GM12872 (cell line): Measurements from ENCODE around the gene STX4.

Experiments
- TF ChIP-seq, protein P1 (sequence below): IDR thresholded peaks from 3 replicates; pipeline ENCODE4 v1.5.1; 2011; ENCODE audit warnings: low read depth, mild to moderate bottlenecking, low read length, moderate library complexity; ENCODE audit not compliant: insufficient read depth

Gene STX4

DNA sequence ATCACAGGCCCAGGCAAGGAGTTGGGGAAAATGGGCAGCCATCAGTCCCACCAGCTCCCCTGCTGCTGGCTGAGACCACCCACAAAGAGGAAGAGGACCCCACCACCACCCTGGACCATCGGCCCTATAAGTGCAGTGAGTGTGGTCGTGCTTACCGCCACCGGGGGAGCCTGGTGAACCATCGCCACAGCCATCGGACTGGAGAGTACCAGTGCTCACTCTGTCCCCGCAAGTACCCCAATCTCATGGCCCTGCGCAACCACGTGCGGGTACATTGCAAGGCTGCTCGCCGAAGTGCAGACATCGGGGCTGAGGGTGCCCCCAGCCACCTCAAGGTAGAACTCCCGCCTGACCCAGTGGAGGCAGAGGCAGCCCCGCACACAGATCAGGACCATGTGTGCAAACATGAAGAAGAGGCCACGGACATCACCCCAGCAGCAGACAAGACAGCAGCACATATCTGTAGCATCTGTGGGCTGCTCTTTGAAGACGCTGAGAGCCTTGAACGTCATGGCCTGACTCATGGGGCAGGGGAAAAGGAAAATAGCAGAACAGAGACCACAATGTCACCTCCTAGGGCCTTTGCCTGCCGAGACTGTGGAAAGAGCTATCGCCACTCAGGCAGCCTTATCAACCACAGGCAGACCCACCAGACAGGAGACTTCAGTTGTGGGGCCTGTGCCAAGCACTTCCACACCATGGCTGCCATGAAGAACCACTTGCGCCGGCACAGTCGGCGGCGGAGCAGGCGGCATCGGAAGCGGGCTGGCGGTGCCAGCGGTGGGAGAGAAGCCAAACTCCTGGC lies 44.4 kb downstream of the STX4 start:
- TF ChIP-seq, protein P1, sequence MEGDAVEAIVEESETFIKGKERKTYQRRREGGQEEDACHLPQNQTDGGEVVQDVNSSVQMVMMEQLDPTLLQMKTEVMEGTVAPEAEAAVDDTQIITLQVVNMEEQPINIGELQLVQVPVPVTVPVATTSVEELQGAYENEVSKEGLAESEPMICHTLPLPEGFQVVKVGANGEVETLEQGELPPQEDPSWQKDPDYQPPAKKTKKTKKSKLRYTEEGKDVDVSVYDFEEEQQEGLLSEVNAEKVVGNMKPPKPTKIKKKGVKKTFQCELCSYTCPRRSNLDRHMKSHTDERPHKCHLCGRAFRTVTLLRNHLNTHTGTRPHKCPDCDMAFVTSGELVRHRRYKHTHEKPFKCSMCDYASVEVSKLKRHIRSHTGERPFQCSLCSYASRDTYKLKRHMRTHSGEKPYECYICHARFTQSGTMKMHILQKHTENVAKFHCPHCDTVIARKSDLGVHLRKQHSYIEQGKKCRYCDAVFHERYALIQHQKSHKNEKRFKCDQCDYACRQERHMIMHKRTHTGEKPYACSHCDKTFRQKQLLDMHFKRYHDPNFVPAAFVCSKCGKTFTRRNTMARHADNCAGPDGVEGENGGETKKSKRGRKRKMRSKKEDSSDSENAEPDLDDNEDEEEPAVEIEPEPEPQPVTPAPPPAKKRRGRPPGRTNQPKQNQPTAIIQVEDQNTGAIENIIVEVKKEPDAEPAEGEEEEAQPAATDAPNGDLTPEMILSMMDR: 0 out of 3 replicates have a peak, but pooled peaks have one; percentile 15

DNA sequence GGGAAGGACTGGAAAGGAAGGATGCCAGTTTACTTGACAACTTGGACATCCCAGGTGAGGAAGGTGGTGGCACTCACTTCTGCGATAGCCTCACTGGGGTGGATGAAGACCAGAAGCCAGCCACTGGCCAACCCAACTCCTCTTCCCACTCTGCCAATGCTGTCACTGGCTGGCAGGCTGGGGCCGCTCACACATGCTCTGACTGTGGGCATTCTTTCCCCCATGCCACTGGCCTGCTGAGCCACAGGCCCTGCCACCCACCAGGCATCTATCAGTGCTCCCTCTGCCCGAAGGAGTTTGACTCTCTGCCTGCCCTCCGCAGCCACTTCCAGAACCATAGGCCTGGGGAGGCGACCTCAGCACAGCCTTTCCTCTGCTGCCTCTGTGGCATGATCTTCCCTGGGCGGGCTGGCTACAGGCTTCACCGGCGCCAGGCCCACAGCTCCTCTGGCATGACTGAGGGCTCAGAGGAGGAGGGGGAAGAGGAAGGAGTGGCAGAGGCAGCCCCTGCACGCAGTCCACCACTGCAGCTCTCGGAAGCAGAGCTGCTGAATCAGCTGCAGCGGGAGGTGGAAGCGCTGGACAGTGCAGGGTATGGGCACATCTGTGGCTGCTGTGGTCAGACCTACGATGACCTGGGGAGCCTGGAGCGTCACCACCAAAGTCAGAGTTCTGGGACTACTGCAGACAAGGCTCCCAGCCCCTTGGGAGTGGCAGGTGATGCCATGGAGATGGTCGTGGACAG lies 45.4 kb downstream of the STX4 start:
- TF ChIP-seq, protein P1: no peak

DNA sequence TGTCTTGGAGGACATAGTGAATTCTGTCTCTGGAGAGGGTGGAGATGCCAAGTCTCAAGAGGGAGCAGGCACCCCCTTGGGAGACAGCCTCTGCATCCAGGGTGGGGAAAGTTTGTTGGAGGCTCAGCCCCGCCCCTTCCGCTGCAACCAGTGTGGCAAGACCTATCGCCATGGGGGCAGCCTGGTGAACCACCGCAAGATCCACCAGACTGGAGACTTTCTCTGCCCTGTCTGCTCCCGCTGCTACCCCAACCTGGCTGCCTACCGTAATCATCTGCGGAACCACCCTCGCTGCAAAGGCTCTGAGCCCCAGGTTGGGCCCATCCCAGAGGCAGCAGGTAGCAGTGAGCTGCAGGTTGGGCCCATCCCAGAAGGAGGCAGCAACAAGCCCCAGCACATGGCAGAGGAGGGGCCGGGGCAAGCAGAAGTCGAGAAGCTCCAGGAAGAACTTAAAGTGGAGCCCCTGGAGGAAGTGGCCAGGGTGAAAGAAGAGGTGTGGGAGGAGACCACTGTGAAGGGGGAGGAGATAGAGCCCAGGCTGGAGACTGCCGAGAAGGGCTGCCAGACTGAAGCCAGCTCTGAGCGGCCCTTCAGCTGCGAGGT lies 46.1 kb downstream of the STX4 start:
- TF ChIP-seq, protein P1: no peak

DNA sequence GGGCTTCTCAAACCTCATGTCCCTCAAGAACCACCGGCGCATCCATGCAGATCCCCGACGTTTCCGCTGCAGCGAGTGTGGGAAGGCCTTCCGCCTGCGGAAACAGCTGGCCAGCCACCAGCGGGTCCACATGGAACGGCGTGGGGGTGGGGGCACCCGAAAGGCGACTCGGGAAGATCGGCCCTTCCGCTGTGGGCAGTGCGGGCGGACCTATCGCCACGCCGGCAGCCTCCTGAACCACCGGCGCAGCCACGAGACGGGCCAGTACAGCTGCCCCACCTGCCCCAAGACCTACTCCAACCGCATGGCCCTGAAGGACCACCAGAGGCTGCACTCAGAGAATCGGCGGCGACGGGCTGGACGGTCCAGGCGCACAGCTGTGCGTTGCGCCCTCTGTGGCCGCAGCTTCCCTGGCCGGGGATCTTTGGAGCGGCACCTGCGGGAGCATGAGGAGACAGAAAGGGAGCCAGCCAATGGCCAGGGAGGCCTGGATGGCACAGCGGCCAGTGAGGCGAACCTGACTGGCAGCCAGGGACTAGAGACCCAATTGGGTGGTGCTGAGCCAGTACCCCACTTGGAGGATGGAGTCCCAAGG lies 46.8 kb downstream of the STX4 start:
- TF ChIP-seq, protein P1: no peak

DNA sequence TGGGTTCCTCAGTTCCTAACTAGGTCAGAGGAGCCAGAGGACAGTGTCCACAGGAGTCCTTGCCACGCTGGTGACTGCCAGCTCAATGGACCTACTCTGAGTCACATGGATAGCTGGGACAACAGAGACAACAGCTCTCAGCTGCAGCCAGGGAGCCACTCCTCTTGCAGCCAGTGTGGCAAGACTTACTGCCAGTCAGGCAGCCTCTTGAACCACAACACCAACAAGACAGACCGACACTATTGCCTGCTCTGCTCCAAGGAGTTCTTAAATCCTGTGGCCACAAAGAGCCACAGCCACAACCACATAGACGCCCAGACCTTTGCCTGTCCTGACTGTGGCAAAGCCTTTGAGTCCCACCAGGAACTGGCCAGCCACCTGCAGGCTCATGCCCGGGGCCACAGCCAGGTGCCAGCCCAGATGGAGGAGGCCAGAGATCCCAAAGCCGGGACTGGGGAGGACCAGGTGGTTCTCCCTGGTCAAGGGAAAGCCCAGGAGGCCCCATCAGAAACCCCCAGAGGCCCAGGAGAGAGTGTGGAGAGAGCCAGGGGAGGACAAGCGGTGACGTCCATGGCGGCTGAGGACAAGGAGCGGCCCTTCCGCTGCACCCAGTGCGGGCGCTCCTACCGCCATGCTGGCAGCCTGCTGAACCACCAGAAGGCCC lies 47.5 kb downstream of the STX4 start:
- TF ChIP-seq, protein P1: no peak

DNA sequence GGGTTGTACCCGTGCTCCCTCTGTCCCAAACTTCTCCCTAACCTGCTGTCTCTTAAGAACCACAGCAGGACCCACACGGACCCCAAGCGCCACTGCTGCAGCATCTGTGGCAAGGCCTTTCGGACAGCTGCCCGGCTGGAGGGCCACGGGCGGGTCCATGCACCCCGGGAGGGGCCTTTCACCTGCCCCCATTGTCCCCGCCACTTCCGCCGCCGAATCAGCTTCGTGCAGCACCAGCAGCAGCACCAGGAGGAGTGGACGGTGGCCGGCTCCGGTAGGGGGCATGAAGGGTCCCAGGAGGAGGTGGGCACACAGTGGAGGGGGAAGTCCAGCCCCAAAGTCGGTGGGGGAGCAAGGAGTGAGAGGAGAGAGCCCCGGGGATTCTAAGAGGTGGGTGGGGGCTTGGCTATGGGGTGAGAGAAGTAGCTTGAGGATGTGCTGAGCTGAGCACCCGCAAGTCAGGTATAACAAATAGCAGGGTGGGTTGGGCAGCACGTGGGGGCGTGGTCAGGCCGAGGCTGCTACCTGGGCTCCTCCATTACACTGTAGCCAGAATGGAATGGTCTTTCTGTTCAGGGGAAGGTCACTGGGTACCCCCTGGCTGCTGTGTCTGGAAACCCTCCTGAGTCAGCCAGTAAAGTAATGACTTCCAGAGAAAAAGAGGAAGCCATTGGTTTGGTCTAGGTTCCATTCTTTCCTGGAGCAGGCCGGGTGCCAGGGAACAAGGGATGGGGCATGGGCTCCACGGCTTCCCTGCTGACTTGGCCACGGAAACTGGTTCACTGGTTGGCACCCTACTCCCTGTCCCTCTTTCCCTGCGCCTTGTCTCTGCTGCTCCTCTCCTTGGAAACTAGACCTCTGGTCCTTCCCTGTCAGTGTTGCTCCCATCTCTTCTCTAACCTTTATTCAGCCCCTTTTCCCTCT lies 48.3 kb downstream of the STX4 start:
- TF ChIP-seq, protein P1: no peak
